SK-N-SH (cell line): ENCODE results near the gene EXOC4.
A peak's percentile ranks its signal among the peaks of the same experiment; 100 is the strongest.

ENCODE experiments used
- CTCF ChIP-seq: fragments of 200-600 bp; sonication (generic); IDR thresholded peaks from 2 replicates; pipeline ENCODE4 v1.6.1; 2017; ENCODE audit warnings: antibody characterized with exemption, mild to moderate bottlenecking, moderate library complexity
- ELF1 ChIP-seq: IDR thresholded peaks from 2 replicates; pipeline ENCODE4 v1.4.0; 2012
- EP300 ChIP-seq, 2 experiments: IDR thresholded peaks; 2 replicates each; pipeline versions ENCODE4 v1.4.0 to v1.6.1; 2012; ENCODE audit warnings: borderline replicate concordance in 1 of 2, low read depth in 1 of 2, low read length in 1 of 2
- EZH2phosphoT487 ChIP-seq: fragments of 200-600 bp; sonication (generic); IDR thresholded peaks from 2 replicates; pipeline ENCODE4 v1.6.1; 2017; ENCODE audit warnings: low read depth, mixed run types, mild to moderate bottlenecking, antibody characterized with exemption, moderate library complexity, borderline replicate concordance
- FOXM1 ChIP-seq: IDR thresholded peaks from 2 replicates; pipeline ENCODE4 v1.4.0; 2012; ENCODE audit warnings: low read depth, mild to moderate bottlenecking
- GATA2 ChIP-seq: sonication (generic); formaldehyde crosslinking; IDR thresholded peaks from 2 replicates; pipeline ENCODE4 v1.5.0; 2020; ENCODE audit warnings: mild to moderate bottlenecking, missing genetic modification reagents
- JUND ChIP-seq: IDR thresholded peaks from 2 replicates; pipeline ENCODE4 v1.4.0; 2012
- MAX ChIP-seq: IDR thresholded peaks from 2 replicates; pipeline ENCODE4 v1.4.0; 2012; ENCODE audit warnings: low read depth
- RAD21 ChIP-seq: IDR thresholded peaks from 2 replicates; pipeline ENCODE4 v1.6.1; 2012; ENCODE audit warnings: mild to moderate bottlenecking, low read length
- SMC3 ChIP-seq: IDR thresholded peaks from 2 replicates; pipeline ENCODE4 v1.6.1; 2012; ENCODE audit warnings: low read depth, low read length, improper control_type of control experiment
- TAF1 ChIP-seq: IDR thresholded peaks from 2 replicates; pipeline ENCODE4 v1.6.1; 2012; ENCODE audit warnings: low read depth, mild to moderate bottlenecking, low read length, moderate library complexity, borderline replicate concordance
- TEAD4 ChIP-seq: IDR thresholded peaks from 2 replicates; pipeline ENCODE4 v1.4.0; 2012; ENCODE audit warnings: mild to moderate bottlenecking, borderline replicate concordance; ENCODE audit not compliant: insufficient read depth

- TF ChIP-seq TEAD4 (no peak), CTCF (no peak), MAX (no peak), RAD21 (peak; percentile 38; the same call in 1 of the 2 replicates), EZH2phosphoT487 (no peak), TAF1 (no peak), EP300 (IDR thresholded peaks at IDR 0.05; ENCODE audit: borderline replicate concordance in 1 of 2, low read depth in 1 of 2, low read length in 1 of 2) (peak in 1 of 2 experiments; percentile 96; a peak in 2 of 4 replicates), SMC3 (no peak), JUND (0 out of 2 replicates have a peak, but pooled peaks have one; percentile 22), FOXM1 (no peak), GATA2 (CRISPR knock-in tag) (peak; percentile 92), ELF1 (no peak)
These were observed 366.1 kb downstream of the EXOC4 start for GRCh38 chr7:133618970-133619369.
